CD1c-positive myeloid dendritic cell (primary cell): ENCODE data around the gene DNM3.

Experiments
- DNase-seq: peaks from one replicate; pipeline ENCODE4 v3.0.0-alpha.2; 2016; ENCODE audit errors: extremely low spot score

Gene DNM3

DNA sequence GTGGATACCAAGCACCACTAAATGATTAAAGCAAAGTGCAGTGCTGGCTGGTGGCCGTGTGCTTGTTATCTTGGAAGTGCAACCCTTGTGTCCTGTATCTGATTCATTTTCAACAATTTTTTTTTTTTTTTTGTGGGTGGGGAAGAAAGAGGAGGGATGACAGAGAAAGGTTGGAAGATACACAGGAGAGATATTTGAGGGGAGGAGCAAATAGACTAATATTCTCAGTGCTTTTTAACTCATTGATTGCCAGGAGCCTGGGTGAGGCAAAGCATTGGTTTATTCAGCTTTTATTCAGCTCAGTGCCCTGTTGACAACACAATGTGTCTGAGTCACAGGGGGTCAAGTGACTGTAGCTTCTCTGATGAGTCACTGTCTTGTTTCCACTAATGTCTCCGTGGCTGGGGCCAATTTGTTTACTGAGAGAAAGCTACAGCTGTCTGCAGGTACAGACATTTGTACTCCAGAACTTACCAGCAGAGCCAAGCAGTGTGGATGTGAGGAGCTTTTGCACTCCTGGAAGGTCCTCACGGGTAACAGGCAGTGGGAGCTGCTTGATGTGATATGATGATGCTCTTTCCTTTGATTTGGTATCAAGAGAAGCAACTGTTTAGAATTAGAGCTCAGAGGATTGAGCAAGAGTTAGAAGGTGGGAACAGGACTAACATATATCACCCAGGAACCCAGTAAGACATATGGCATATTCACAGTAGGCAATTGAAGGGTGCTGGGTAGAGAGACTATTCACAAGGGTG lies 23.6 kb upstream of the DNM3 start:
- DNase-seq = peak; percentile 50

- no peak for DNase-seq
Observed at GRCh38 chr1:171819946-171820345, 21.4 kb upstream of the DNM3 start.

DNA sequence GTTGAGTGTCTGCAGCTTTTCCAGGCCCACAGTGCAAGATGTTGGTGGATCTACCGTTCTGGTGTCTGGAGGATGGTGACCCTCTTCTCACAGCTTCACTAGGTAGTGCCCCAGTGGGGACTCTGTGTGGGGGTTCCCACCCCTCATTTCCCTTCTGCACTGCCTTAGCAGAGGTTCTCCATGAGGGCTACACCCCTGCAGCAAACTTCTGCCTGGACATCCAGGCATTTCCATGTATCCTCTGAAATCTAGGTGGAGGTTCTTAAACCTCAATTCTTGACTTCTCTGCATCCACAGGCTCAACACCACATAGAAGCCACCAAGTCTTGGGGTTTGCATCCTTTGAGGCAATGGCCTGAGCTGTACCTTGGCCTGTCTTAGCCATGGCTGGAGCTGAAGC lies 14.3 kb upstream of the DNM3 start:
- no peak for DNase-seq

DNA sequence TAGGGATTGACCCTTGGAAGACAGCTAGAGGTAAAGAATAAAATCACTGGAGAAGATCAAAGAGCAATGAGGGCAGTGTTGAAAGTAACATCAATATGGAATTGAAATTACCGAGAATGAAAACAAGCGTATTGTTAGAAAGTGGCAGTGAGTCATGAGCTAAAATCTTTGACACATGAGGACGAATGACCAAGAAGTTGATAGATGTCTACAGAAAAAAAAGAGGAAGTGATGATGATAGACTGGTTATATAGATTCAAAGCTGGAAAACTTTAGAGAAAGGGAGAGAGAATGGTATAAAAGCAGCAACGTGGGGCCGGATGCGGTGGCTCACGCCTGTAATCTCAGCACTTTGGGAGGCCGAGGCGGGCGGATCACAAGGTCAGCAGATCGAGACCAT lies 12.5 kb upstream of the DNM3 start:
- no peak for DNase-seq

DNA sequence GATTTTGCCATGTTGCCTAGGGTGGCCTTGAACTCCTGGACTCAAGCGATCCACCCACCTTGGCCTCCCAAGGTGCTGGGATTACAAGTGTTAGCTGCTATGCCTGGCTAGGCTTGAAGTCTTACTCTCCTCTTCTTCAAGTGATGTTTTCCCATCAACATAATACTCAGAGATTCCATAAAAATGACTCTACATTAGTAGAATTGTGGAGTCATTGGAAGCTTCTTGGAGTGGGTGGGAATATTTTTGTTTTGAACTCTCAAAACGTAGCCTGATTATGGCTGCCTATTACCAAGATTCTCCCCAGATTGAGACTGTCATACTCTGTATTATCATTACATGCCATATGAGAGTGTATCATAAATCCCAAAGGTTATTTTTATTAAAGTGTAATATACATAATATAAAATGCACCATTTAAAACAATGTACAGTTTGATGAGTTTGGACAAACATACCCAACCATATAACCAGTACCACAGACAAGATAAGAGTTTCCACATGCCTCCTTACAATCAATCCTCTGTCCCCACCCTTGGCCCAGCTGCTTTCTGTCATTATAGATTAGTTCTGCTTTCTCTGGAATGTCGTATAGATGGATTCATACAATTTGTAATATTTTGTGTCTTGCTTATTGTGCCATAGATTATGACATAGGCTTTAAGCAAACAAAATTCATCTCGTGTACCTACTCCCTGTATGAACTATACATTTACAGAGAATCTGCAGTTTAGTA lies 8.0 kb upstream of the DNM3 start:
- no peak for DNase-seq

- no peak for DNase-seq
Observed at GRCh38 chr1:171834821-171835220, 6.5 kb upstream of the DNM3 start.

- DNase-seq = no peak
Observed at GRCh38 chr1:171835891-171836290, 5.4 kb upstream of the DNM3 start.

DNA sequence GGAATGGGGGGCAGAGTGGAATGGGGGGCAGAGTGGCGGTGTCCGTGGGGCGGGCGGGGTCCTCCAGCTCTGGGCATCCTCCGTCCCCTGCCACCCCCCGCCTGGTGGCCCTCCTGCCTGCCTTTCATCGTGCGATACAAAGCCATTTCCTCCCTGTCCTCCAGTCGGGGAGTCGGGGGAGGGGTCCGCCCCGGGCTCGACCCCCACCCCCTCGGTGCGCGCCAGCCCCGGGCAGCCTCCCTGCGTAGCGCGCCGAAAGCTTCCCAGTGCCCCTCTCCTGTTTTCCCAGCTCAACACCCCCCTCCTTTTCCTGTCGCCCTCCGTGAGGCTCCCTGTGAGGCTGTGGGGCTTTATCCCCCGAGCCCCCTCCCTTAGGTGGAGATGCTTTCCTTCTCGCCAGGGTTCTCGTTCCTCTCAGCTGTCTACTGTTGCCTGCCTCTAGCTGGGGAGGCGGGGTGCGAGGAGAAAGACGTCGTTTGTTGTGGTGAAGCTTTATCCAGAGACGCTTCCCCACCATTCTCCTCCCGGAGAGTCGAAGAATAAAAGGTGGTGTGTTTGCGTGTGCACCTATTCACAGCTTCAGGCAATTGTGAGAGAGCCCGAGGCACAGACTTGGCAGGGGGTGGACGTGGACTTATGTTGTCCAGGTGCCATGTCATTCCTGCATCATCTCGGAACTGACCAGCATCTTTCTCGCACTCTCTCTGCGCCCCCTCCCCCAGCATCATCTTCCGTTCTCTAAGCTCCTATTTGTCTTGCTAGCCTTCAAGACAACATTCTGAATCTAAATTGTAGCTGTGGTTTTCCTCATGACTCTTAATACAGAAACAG lies 848 bp downstream of the DNM3 start:
- DNase-seq = no peak

DNA sequence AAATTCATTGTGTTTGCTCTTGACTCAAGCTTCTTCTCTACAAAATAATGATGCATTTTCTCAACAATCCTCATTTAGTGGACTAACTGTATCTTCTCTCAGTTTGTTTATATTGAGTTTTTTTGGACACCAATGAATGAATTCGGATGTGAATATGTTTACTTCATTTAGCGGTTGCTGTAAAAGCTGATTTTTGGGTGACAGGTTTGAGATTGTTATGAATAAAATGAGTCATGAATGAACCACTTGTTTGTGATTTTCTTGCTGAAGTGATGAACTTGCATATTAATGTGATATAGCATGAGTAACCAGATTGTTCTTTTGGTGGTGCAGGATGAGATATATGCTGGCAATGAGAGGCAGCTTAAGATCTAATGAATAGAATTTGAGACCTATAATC lies 3.1 kb downstream of the DNM3 start:
- no peak for DNase-seq

DNA sequence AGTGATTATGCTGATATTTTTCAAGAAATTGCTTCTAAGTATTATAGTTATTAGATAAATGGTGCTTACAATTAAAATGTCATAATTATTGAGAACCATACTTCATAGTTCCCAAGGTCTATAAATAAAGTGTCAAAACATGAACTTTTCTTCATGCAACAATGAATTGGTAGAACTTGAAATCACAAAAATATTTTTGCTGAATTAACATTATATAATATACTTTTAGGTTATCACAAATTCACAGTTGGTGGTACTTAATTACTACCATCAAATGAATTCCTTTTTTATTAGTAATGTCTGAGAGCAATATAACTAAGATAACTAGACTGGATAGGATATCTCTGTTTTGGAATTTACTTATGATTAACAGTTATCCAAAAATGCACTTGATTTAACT lies 4.7 kb downstream of the DNM3 start:
- DNase-seq = no peak

- DNase-seq = no peak
Observed at GRCh38 chr1:171849245-171849898, 8.1 kb downstream of the DNM3 start.

DNA sequence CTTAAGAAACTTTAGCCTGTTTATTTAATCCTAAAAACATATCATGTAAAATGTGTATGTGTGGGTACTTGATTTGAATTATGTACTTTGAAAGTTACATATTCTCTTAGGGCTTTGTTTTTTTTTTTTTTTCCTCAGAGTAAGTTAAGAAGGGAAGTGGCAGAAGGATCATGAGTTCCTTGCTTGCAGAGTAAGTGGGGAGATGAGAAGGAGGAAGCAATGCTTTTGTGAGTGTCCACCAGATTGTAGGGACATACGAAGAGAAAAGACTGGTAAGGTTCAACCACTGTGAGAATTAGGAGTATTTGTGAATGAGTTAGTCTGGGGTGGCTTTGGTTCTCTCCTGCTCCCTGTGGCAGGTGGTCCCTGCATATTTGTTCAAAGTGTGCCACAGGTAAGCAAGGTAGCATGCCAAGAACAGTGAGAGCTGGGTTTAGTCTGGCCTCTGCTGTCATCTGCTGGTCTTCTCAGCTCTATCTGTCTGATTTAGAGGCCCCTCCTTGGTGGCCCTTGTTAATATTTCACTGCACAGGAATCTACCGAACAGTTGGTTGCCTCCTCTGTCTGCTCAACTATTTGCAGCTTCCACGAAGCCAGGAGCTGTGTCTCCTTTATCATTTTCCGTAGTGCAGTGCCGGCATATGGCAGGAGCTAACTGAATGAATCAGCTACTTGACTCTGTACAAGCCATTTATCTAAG lies 9.5 kb downstream of the DNM3 start:
- peak; percentile 15 for DNase-seq

DNA sequence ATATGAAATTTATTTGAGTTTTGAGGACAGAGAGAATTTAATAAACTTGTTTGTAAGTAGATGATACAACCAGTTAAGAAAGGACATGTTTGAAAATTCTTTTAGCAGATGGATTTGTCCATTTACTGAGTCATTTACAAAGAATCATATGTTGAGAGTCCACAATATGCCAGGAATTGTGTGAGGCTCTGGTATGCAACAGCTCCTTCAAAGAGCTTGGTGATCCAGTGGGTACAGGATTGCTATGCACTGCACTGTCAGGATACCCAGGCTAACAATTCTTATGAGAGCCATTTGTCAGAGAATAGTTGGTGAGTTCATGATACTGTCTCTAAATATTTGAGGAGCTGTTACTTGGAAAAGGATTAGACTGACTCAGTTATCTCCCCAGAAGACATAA lies 11.0 kb downstream of the DNM3 start:
- DNase-seq = no peak

DNA sequence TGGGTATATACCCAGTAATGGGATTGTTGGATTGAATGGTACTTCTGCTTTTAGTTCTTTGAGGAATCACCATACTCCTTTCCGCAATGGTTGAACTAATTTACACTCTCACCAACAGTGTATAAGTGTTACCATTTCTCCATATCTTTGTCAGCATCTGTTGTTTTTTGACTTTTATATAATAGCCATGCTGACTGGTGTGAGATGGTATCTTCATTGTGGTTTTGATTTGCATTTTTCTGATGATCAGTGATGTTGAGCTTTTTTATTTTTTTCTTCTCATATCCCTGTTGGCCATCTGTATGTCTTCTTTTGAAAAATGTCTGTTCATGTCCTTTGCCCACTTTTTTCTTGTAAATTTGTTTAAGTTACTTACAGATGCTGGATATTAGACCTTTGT lies 14.1 kb downstream of the DNM3 start:
- no peak for DNase-seq

DNA sequence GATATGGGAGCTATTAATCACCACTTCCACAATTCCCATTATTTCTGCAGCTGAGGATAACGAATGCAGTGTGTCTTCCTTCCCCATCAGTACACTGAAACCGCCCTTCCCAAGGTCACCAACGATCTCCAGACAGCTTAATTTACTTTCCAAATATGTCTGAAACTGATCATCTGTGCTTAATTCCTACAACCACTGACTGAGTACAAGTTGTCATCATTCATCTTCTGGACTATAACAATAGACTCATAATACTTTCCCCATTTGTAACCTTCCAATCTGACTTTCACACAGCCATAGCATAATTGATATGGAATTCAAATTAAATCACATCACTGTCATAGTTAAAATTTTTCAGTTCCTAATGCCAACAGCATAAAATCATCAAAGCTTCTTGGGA lies 17.4 kb downstream of the DNM3 start:
- DNase-seq = no peak

DNA sequence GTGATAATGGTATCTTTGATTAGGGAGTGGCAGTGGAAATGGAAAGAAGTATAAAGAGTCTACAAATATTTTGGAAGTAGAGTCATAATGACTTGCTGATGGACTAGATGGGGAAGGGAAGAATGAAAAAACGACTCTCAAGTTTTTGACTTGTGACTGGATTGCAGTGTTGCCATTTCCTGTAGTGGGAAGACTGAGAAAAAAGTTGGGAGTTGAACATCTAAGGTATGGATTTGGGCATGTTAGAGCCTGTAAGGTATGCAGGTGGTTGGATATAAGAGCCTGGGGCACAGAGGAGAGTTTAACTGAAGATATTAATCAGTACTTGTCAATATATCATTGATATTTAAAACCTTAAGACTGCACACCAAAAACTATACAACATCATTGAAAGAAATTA lies 19.4 kb downstream of the DNM3 start:
- no peak for DNase-seq

GRCh38 chr1:171863531-171863930 lies 22.2 kb downstream of the DNM3 start:
- DNase-seq = no peak

DNA sequence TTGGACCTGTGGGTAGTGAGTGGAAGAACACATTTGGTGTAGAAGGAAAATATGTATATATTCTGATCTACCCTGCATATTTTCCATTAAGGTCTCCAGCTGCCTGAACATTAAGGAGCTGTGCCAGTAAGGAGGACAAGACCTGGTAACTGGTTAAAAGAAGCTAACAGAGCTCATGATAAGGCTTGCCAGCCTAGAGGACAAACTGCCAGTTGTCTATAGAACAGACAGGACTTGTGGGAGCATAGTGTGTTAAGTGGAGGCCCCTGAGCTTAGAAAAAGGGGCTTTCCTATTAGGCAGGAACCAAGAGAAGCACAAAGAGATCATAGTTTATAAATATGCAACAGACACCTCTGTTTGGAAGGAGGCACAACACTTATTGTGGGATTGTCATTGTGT lies 23.0 kb downstream of the DNM3 start:
- no peak for DNase-seq

DNA sequence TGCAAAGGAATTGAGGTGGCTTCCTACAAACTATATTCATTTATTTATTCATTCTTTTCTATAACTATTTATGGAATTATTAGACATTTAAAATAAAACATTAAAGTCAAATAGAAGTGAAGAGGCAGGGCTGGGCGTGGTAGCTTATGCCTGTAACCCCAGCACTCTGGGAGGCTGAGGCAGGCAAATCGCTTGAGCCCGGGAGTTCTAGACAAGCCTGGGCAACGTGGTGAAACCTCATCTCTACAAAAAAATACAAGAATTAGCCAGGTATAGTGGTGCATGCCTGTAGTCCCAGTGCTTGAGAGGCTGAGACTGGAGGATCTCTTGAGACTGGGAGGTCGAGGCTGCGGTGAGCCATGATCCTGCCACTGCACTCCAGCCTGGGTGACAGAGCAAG lies 23.8 kb downstream of the DNM3 start:
- no peak for DNase-seq

GRCh38 chr1:171867236-171867635 lies 25.9 kb downstream of the DNM3 start:
- DNase-seq = no peak

DNA sequence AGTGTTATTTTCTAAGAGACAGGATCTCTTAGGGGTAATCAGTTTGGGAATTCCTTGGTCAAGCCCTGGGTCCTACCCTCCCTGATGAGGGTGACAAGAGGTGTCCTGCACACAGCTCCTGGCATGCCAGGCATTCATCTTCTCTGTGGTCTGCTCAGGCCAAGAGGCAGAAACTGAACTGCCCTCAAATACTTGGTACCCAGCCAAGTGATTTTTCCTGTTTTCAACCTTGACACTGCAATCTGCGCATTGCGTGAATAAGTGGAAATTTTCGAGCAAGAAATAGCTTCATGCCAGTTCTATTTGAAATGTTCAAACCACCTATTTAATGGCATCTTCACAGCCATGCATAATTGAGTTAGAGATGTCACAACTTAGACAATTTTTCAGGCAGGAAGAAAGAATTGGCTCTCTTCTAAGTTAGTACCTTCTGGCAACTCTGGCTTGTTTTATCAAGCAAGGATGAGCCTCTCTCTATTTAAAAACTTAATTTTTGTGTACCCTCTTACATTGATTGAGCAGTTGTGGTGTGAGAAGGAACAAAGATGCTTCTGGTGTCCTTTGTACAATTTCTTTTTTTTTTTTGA lies 27.0 kb downstream of the DNM3 start:
- DNase-seq = no peak
